DOHH2 (cell line): ENCODE results near the gene PEX14.

Experiments used
- CTCF ChIP-seq: fragments of 200-600 bp; sonication (generic); IDR thresholded peaks from one replicate; pipeline ENCODE4 v1.5.1; 2014; ENCODE audit warnings: antibody characterized with exemption, mild to moderate bottlenecking, low read depth, low read length; ENCODE audit not compliant: poor library complexity, severe bottlenecking
- EZH2phosphoT487 ChIP-seq: fragments of 200-600 bp; sonication (generic); IDR thresholded peaks from 2 replicates; pipeline ENCODE4 v1.6.1; 2017; ENCODE audit warnings: borderline replicate concordance, mild to moderate bottlenecking, antibody characterized with exemption, low read length, moderate library complexity, mixed read lengths

- no peak for TF ChIP-seq CTCF
- no peak for TF ChIP-seq EZH2phosphoT487
Observed at GRCh38 chr1:10594595-10595223, 120.0 kb downstream of the PEX14 start.
